Inflammatory macrophage (primary cell): ENCODE data around the gene SELENOI.
"Not testable (repeated sequence)": the region's sequence is repeated elsewhere in the genome, so short reads cannot be mapped to it uniquely, and the experiment has no call there.

ENCODE experiments used
- DNase-seq, 2 donors: peaks; one replicate each; pipeline ENCODE4 v3.0.0-alpha.2; 2020 to 2022

The SELENOI gene

DNA sequence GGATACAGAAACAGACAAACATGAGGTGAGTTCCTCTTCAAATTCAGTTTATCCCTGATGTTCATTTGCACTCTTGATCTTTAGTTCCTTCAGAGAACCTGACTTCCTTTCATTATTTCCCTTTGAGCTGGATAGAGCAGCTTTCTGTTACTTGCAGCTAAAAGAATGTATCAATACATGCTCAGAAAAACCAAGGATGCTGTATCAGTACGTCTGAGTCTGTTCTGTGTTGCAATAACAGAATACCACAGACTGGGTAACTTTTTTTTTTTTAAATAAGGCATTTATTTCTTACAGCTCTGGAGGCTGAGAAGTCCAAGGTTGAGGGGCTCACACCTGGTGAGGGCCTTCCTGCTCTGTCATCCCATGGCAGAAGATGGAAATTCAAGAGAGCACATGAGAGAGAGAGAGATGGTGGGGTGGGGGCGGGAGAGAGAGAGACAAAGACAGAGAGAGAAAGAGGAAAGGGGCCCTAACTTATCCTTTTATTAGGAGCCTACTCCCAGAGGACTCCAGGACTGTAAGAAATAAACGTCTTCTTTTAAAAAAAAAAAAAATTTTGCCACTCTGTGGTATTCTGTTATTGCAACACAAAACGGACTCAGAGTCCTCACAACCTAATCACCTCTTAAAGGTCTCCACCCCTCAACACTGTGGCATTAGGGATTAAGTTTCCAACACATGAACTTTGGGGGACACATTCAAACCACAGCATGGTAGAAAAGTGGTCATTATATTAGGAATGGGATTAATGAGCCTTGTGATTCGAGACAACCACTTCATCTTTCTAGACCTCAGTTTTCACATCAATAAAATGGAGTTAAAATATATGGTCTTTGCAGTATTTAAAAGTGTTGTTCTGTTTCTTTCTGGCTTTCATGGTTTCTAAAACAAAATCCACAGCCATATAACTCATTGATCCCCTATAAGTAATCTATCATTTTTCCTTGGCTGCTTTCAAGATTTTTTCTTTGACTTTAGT lies 18.4 kb upstream of the SELENOI start:
- DNase-seq, result peak in 1 of 2 donors; percentile 23

DNA sequence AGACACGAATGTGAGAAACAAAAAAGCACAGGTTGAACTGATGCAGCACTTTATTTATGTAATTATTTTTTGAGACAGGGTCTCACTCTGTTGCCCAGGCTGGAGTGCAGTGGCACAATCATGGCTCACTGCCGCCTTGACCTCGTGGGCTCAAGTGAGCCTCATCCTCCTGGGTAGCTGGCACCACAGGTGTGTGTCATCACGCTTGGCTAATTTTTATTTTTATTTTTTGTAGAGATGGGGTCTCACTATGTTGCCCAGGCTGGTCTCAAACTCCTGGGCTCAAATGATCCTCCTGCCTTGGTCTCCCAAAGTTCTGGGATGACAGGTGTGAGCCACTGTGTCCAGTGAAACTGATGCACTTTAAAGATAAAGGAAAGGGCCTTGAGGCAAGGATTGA lies 16.9 kb upstream of the SELENOI start:
- not testable (repeated sequence) for DNase-seq

GRCh38 chr2:26330114-26330549 lies 15.8 kb upstream of the SELENOI start:
- DNase-seq, result peak; percentile 92 to 93

DNA sequence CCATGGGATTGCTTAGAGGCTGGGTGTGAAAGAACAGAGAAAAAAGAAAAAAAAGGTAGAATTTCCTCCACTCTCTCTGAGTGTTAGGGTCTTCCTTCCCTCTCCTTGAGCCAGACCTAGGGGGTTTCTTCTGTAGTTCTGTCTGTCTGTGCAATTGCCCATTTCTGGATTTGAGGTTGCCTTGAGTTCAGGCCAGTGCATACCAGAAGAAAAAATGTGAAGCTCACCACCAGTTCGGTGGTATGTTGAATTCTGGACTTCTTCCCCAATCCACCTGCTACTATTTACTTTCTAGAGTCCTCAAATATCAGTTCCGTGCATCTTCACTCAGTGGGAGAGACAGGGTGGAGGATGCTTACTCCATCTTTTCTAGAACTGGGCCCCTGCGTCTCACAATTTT lies 15.3 kb upstream of the SELENOI start:
- no peak for DNase-seq

DNA sequence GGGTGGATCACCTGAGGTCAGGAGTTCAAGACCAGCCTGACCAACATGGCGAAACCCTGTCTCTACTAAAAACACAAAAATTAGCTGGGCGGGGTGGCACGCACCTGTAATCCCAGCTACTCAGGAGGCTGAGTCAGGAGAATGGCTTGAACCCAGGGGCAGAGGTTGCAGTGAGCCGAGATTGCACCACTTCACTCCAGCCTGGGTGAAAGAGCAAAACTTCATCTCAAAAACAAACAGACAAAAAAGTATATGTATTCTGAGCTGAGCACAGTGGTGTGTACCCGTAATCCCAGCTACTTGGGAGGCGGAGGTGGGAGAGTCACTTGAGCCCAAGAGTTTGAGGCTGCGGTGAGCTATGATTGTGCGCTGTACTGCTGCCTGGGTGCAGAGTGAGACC lies 14.6 kb upstream of the SELENOI start:
- DNase-seq, result not testable (repeated sequence)

GRCh38 chr2:26333293-26333692 lies 12.7 kb upstream of the SELENOI start:
- no peak for DNase-seq

DNA sequence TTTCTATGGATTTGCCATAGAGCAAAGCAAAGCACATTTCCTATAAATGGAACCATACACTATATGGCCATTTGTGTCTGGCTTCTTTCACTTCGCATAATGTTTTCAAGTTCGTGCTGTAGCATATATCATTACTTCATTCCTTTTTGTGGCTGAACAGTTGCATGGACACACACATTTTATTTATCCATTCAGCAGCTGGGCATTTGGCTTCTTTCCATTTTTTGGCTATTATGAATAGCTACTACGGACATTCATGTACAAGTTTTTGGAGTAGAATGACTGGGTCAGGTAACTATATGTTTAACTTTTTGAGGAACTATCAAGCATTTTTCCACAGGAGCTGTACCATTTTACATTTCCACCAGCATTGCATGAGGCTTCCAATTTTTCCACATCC lies 10.7 kb upstream of the SELENOI start:
- DNase-seq, result no peak

DNA sequence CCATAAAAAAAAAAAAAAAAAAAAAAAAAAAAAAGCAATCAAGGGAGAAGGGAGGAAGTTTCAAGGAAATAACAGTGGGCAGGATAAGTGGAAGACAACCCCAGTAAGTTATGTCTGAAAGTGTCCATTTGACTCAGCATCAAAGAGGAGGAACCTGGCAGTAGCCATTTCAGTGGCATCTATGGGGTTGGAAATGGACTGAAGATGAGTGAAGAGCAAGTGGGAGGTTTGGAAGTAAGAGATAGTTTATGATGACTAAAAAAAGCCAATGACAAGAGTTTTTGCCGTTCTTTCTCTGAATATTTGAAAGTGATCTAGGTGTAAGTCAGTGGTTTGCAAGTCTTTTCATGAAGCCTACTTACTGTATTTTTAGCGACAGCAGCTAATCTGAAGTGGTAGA lies 9.2 kb upstream of the SELENOI start:
- DNase-seq, result no peak

DNA sequence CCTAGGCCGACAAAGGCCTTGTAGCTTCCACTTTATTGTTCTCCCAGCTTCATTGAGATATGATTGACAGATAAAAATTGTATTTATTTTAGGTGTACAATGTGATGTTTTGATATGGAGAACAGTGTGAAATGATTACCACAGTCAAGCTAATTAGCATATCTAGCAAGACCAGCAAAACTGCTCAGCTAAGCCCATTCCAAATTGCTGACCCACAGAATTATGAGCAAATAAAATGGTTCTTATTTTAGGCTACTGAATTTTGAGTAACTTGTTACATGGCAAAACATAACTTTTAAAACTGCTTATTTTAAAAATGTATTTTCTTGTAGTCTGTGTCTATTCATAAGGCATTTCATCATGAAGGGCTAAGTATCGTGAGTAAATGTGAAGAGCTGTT lies 8.6 kb upstream of the SELENOI start:
- DNase-seq, result no peak

DNA sequence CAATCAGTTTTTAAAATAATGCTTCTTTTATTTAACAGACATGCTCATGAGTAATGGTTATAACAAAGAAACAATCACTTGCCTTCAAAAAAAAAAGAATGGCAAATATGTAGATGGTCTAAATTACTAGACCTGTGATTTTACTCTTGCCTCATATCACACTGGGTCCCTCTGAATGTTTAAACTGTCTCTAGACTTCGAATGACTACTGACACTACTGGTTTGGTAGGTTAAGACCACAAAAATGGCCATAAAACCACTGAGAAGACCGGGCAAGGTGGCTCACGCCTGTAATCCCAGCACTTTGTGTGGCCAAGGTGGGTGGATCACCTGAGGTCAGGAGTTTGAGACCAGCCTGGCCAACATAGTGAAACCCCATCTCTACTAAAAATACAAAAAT lies 5.1 kb upstream of the SELENOI start:
- no peak for DNase-seq

GRCh38 chr2:26344581-26345282 lies 1.2 kb upstream of the SELENOI start:
- no peak for DNase-seq

- no peak for DNase-seq
These were observed 729 bp upstream of the SELENOI start for GRCh38 chr2:26345283-26345544.

DNA sequence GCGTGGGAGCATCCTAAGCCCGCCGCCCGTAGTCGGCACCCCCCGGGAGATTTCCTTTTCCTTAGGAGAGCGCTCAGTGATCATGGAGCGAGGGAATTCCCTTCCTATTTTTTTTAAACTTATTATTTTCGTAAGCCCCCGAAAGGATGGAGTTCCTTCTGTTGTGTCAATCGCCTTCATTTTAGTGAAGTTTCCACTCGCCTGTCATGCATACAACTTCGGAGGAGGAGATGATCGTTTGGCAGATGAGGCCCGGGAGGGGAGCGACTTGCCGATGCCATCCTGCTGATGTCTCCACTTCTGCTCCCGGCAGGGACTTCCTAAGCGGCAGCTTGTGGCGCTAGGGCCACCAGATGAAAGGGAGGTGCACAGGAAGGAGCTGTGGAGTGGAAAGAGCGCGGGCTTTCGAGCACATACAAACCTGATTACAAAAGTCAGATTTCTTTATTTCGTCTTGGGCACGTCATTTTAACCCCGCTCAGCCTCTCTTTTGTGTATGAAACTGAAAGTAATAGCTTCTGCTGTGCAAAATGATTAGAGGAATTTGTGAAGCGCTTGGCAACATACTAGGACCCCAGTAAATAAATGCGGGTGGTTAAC lies 611 bp downstream of the SELENOI start, which contains the start of gene ADGRF3:
ADGRF3 (minus strand) TSS at position 336 of the 600 bp plus-strand sequence. CDS start 555 bp downstream, outside the sequence.
- peak; percentile 51 to 73 for DNase-seq

DNA sequence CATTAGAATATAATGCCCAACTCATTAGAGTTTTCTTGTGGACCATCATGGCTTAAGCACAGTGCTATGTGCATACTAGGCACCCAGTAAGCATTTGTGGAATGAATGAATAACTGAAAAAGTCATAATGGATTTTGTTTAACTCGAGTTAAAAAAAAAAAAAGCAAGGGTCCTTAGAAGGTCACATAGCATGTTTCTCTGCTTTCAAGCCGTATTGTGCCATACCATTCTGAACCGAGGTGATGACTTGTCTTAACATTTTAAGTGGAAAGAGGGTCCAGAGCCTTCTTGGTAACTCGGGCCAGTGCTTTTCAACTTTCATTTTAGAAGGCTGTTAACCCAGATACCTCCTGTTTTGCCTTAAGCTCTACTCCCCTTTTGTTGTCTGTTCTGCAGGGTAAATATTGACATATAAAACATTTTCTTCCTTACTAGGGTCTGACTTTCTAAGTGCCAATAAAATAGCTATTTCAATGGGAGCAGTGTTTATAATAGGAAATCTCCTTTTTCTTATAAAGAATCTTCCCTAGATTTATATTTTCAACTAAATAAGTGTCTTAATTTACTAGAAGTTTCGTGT lies 1.4 kb downstream of the SELENOI start:
- no peak for DNase-seq

GRCh38 chr2:26349690-26350089 lies 3.7 kb downstream of the SELENOI start:
- DNase-seq, result no peak

DNA sequence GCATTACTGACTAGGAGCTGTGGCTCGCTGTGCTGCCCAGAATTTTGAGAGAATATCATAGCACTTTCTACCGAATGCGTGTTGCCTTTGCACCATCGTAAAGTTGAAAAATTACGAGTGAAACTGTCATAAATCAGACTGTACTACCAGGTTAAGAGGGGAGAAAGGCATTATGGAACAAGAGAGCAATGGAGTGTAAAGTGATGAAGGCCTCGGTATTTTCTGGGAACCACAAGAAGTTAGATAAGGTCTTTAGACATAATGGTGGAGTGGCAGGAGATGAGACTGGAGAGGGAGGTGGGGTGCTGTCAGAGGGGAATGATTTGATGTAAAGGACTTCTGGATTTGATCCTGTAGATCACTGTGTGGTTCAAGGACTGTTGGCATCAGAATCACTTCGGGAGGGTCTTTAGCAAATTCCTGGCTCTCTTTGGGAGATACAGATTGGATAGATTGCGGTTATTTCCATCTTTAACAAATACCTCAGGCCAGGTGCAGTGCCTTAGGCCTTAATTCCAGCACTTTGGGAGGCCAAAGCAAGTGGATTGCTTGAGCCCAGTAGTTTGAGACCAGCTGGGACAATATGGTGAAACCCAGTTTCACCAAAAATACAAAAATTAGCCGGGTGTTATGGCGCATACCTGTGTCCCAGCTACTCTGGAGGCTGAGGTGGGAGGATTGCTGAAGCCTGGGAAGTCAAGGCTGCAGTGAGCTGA lies 5.6 kb downstream of the SELENOI start:
- DNase-seq, result no peak

- peak; percentile 11 to 22 for DNase-seq
These were observed 6.9 kb downstream of the SELENOI start for GRCh38 chr2:26352892-26353291.

- DNase-seq, result not testable (repeated sequence)
These were observed 8.5 kb downstream of the SELENOI start for GRCh38 chr2:26354469-26354868.

GRCh38 chr2:26355038-26355995 lies 9.4 kb downstream of the SELENOI start:
- DNase-seq, result peak; percentile 45 to 66

GRCh38 chr2:26356111-26356510 lies 10.2 kb downstream of the SELENOI start:
- no peak for DNase-seq

- DNase-seq, result no peak
These were observed 10.8 kb downstream of the SELENOI start for GRCh38 chr2:26356771-26357170.
